ENCODE measurements around the gene SRPX.

Gene SRPX, protein sequence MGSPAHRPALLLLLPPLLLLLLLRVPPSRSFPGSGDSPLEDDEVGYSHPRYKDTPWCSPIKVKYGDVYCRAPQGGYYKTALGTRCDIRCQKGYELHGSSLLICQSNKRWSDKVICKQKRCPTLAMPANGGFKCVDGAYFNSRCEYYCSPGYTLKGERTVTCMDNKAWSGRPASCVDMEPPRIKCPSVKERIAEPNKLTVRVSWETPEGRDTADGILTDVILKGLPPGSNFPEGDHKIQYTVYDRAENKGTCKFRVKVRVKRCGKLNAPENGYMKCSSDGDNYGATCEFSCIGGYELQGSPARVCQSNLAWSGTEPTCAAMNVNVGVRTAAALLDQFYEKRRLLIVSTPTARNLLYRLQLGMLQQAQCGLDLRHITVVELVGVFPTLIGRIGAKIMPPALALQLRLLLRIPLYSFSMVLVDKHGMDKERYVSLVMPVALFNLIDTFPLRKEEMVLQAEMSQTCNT

DNA sequence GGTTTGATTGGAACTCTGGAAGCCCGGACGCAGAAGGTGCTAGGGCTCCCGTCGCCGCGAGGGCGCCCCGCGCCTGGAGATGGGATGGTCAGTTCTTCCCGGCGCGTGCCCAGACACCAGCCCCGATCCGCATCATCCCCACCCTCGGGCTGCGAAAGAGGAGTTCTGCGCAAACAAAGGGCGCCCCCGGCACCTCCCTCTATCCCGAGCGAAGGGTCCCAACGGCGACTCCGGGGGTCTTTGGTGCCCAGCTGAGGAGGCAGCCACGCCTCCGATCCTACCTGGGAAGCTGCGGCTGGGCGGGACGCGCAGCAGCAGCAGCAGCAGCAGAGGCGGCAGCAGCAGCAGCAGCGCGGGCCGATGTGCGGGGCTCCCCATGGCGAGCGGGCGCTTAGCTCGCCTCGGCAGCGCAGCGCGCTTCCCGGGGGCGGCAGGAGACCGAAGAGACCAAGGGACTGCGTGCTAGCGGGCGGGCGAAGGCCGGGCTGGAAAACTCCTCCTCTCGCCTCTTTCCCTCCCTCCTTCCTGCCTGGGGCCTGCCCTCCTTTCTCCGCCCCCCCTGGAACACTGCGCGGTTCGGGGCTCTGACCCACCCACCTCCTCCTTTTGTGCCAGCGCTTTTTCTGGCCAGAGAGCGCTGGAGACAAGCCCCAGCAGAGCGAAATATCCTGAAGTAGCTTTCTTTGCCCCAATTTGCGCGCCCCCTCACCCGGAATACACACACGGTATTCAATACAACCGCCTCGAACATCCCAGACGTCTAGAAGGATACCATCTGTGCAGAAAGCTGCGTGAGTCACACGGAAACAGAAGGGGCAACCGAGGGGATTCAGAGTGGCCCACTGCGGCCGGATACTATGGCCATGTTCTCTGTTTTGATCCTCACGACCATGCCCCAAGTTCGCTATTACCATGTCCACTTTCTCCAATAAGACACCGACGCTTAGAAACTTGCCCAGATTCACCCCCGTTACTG lies at the start of gene SRPX:
SRPX (minus strand) TSS at position 457 of the 976 bp plus-strand sequence; CDS start at position 378, 79 bp downstream.
- TF ChIP-seq CTCF (conservative IDR thresholded peaks at IDR 0.05; ENCODE audit: low read depth, low read length): no peak
- DNase-seq (ENCODE audit: low read depth): peak; percentile 38
- peak within 1 kb of the TSS; percentile 68 for H3K4me3 ChIP-seq (ENCODE audit: low read depth, low read length)

DNA sequence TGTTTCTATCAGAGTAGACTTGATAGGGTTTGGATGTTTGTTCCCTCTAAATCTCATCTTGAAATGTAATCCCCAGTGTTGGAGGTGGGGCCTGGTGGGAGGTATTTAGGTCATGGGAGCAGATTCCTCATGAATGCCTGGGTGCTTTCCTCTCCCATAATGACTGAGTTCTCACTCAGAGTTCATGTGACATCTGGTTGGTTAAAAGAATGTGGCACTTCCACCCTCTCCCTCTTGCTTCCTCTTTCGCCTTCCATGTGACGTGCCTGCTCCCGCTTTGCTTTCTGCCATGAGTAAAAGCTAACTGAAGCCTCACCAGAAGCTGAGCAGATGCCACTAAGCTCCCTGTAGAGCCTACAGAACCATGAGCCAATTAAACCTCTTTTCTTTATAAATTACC lies 47.3 kb upstream of the SRPX start:
- TF ChIP-seq CTCF (conservative IDR thresholded peaks at IDR 0.05; ENCODE audit: low read depth, low read length): no peak
- DNase-seq (ENCODE audit: low read depth): peak; percentile 39
- H3K4me3 ChIP-seq (ENCODE audit: low read depth, low read length): no peak overlapping the region

DNA sequence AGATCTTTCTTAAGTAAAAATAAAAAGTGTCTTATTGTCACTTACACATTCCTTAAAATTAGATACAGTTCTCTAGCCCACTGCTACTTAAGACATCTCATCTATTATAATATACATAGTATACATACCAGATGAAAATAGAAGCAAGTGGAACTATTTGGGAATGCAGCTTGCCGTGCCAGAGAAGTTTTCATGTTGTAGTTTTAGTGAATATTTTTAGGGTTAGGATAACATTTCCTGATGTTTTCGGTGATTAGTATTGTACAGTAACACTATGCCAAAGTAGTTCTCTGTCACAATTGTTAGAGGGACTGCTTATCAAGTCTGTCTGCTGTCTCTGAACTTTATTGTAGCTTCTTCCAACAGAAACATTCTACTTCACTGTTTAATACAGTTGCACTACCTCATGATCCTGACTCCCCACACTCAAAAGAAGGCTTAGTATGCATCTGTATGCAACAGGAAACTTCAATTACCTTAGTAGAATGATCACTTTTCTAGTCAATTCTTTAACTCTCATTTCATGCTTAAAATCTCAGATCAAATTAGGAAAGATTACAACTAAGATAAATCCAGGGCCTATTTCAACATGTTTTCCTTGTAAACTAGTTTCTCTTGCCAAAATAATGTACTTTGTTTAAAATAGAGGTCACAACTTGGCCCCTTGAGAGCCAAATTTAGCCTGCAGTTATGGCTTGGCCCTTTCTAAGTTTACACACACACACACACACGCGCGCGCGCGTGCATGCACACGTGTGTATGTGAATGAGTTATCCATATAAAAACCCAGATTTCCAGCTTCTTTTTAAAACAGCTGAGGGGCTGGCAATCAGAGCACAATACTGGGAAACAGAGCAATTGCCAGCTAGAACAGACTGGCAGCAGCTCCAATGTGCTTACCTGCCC lies 42.3 kb upstream of the SRPX start:
- TF ChIP-seq CTCF (conservative IDR thresholded peaks at IDR 0.05; ENCODE audit: low read depth, low read length): no peak

DNA sequence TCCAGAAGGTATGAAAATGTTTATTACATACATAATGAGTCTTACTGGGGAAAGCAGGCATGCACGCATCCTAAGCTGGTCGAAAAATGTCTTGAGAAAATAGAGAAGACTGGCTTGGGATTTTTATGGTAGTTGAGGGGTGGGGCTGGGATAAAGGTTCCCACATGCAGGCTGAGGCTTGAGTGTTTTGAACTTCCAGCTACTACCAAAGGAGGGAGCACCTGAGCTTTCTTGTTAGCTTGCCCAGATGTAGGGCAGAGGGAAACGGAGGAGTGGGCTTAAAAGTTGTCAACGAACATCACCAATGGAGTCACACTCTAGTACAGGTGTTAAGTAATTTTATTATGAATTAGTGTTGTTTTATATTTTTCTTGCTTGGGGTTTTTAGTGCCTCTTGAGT lies 39.6 kb upstream of the SRPX start:
- H3K4me3 ChIP-seq (ENCODE audit: low read depth, low read length): no peak overlapping the region
- peak; percentile 67 for TF ChIP-seq CTCF (conservative IDR thresholded peaks at IDR 0.05; ENCODE audit: low read depth, low read length)
- DNase-seq (ENCODE audit: low read depth): peak; percentile 53

More for the DNA sequence above, 42.3 kb upstream of the SRPX start:
- peak; percentile 51 for DNase-seq (ENCODE audit: low read depth)
- no peak overlapping the region for H3K4me3 ChIP-seq (ENCODE audit: low read depth, low read length)

GRCh38 chrX:38256019-38256418 lies 35.3 kb upstream of the SRPX start:
- H3K4me3 ChIP-seq (ENCODE audit: low read depth, low read length): no peak overlapping the region
- DNase-seq (ENCODE audit: low read depth): no peak
- no peak for TF ChIP-seq CTCF (conservative IDR thresholded peaks at IDR 0.05; ENCODE audit: low read depth, low read length)

- H3K4me3 ChIP-seq (ENCODE audit: low read depth, low read length): no peak overlapping the region
- peak; percentile 49 for DNase-seq (ENCODE audit: low read depth)
- TF ChIP-seq CTCF (conservative IDR thresholded peaks at IDR 0.05; ENCODE audit: low read depth, low read length): no peak
Observed at GRCh38 chrX:38249965-38250364, 29.3 kb upstream of the SRPX start.
